GM21526 (cell line): Measurements from ENCODE around the gene CYP3A4.
"Not testable (repeated sequence)": the region's sequence is repeated elsewhere in the genome, so short reads cannot be mapped to it uniquely, and the experiment has no call there.

Experiments
- ATAC-seq: cut with Tn5 transposase; IDR thresholded peaks from one replicate; pipeline ENCODE4 v1.9.1; 2021; ENCODE audit warnings: moderate library complexity; ENCODE audit not compliant: unreplicated experiment, low FRiP score

CYP3A4 gene

DNA sequence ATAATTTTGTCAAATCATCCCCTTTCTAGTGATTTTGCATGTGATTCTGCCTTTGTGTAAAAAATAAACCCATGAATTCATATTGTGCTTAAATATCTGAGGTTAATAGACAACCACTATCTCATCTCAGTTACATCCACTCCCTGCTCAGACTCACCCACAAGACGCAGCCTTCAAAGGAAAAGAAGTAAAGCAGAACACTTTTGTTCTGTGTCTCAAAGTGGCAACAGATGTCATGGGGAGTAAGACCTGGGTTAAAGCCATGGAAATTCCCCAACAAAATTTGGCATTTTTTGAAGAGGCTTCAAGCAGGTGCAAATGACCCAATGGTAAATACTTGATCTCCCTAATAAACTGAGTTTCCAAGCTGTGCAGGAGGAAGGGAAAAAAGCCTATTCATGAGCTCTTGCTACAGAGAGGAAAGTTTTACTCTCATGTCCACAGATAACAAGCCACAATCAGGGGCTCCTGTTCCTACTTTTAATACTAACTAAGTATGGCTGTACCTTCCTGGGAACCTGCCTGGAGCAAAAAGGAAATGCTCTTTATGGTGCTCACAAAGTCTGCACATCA, 53.7 kb downstream of the CYP3A4 start:
- no peak for ATAC-seq

DNA sequence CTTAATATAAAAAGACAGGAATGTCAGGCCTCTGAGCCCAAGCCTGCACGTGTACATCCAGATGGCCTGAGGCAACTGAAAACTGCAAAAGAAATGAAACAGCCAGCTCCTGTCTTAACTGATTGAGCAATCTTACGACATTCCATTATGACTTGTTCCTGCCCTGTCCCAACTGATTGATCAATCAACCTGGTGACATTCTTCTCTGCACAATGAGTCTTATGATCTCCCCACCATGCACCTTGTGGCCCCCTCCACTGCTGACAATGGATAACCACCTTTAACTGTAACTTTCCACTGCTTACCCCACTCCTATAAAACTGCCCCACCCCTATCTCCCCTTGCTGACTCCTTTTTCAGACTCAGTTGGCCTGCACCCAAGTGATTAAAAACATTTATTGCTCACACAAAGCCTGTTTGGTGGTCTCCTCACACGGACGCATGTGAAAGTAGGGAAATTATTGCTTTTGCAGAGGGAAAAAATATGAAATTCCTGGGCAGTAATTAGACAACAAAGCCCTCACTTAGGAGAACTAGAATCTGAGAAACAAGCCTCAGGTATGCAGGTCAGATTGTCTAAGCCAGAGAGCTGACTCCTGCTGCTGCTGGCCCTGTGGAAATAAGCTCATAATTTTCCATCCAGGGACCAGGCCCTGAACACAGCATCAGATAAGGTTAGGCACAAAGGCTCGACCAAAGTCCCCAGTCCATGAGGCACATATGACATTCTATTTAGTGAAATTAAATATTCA, 54.3 kb downstream of the CYP3A4 start:
- ATAC-seq, result no peak

DNA sequence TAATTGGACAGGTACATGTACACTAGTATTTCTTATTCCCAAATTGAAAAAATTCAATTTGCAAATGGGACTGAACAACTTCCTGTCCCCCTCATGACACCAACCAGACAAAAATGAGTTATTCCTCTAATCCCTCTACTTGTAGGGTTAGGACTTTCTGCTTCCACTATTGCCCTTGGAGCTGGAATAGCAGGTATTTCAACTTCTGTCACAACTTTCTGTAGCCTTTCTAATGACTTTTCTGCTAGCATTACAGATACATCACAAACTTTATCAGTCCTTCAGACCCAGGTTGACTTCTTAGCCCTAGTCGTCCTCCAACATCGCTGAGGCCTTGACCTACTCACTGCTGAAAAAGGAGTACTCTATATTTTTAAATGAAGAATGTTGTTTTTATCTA, 55.4 kb downstream of the CYP3A4 start:
- no peak for ATAC-seq

DNA sequence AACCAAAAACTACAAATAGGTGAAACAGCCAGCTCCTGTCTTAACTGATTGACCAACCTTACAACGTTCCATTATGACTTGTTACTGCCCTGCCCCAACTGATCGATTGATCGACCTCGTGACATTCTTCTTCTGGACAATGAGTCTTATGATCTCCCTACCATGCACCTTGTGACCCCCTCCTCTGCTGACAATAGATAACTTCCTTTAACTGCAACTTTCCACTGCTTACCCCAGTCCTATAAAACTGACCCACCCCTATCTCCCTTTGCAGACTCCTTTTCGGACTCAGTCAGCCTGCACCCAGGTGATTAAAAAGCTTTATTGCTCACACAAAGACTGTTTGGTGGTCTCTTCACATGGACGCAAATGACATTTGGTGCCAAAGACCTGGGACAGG, 60.8 kb downstream of the CYP3A4 start:
- ATAC-seq, result not testable (repeated sequence)

DNA sequence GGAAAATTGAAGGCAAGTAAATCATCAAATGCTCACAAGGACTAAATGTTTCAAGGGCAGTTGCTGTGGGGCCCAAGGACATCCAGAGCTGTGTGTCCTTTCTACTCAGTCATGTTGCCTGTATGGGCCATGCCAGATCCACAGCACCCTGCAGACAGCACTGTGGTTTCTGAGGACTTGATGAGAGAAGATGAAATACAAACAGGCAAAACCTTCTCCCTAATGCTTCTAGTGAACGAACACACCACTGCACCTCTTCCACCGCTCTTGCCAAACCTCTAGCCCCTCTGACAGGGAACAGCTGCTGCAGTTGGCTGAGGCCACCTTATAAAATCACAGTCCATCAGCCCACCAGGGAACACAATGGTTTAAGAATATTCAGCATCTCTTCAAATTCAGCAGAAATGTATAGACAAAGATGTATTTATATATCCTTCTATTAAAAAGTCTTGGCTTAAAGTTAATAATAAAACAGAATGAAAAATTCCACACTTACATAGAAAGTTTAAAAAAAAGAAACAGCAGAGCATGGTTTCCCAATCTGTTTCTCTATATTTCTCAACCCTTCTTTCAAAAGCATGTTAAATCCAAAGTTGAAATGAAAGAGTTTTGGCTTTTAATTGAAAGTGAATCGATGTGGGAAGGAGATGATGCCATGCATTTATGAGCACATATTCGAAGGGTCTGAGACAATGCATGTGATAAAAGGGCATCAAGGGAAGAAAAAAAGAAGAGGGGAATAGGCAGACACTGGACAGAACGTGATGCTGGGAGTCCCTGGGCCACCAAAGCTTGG, 63.0 kb downstream of the CYP3A4 start:
- no peak for ATAC-seq

DNA sequence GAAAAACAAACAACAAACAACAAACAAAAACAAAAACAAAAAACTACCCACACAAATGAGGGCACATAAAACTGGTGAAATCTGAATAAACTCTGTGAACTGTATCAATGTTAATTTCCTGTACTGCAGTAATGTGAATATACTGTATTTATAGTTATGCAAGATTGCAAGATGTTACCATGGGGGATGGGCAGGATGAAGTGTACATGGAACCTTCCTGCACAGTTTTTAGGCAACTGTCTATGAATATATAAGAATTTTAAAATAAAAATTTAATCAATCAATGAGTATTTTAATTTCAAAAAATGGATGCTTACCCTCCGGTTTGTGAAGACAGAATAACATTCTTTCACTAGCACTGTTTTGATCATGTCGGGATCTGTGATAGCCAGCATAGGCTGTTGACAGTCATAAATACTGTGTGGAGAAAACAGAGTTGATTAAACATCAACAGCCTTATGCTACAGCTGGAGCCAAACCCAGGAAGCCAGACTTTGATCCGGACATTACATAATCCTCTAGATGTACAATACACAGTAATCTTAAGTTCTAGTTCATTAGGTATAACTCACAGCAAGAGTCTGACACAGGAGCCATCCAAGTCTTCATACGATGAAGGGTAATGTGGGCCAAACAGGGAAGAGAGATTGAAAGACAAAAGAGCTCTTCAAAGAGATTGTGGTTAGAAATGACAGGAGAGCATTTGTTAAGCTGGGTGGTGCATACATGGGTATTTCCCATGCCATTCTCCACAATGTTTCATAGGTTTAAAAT, 63.8 kb downstream of the CYP3A4 start:
- ATAC-seq, result no peak

DNA sequence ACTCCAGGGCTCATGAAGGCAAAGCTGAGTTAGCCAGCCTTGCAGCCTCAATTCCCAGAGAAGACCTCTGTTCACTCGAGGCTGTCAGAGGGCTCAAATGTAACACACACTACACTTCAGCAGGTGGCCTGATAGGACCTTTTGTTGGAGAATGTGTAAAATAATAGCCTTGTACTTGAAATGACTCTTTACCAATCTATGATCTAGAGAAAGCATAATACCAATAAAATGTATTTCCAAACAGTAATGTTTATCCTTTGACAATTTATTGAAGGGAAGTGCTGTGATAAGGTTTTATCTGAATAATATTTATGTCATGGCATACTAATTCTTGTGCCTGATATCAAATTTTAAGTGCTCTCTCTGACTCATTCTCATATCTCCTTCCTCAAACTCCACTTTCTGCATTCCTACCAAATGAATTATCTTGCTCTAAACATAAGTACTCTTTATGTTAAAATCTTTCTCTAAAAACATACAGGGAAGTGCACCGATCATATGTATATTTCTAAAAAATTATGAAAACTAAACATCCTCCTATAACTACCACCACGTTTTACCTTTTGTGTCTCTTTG, 69.9 kb downstream of the CYP3A4 start:
- ATAC-seq, result no peak

DNA sequence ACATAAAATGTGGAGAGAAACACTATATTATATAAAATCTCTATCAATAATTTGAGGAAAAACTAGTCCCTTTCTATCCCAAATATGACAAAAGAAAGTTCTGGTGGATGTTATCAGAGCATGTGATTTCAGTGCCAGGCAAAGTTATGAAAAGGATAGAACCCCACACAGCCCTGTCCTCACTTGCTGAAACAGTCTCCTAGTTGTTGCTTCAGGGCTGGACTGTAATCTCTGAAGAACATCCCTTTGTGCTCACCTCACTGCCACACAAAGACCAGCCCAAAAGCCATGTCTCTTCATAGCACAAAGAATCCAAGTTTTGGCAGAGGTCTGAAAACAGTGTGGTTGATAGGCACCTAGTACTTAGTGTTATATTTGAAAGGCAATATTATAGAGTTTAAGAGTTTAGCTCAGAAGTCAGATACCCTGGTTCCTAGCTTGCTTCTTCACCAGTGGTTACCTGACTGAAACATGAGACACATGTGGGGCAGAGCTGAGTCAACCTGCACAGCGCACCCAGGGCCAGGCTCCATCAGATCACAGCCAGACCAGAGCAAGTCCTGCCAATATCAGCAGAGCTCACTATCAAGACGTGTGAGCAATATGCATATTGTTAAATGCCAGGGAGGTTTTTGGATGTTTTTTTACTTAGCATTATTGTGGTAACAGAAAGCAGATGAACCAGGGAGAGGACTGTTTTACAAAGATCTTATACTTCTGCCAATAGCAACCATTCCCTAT, 74.0 kb downstream of the CYP3A4 start:
- no peak for ATAC-seq

DNA sequence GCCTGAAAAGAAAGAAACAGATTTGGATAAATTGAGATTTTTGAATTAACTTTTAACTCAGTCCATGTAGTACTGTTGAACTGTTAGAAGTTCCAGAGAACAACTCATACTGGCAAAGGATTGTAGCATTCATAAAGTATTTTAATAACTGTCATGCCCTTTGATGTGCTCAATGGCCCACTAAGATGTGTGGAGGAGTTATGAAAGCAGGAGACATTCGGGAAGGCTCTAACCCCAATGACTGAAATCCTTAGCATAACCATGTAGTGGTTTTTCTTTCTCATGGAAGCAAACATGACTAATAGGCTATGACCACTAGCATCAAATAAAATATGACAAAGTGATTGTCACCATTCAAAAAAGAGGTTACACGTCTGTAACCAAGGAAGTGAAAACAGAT, 74.7 kb downstream of the CYP3A4 start:
- ATAC-seq, result no peak

DNA sequence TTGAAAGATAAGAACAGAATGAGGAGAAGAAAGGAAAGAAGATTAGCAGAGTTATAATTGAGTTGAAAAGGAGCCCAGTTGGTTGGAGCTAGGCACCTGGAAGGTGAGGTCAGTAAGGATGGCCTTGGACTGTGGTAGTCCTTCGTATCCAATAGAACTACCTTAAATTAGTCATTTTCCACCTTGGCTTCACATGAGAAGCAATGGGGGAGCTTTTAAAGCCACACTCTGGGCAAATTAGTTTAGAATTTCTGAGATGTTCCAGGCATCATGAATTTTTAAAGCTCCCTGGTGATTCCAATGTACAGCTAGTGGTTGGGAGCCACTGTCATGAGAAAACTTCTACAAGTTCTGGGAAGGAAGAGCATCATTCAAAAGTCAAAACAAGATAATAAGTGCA, 76.9 kb downstream of the CYP3A4 start:
- no peak for ATAC-seq
